Activated T-helper 2 cell treated with anti-CD3 and anti-CD28 coated beads, Interferon-gamma antibody, Interleukin-2, Interleukin-4, amounts not matched to agents 10 μg/mL and 5 μg/mL and 100 μg/mL, durations not matched to agents 14 hours and 24 hours and 36 hours (primary cell): ENCODE measurements around the gene IFT172. TPM values are rescaled to one million over a fixed set of nuclear protein-coding genes. Genes with fewer than 3 reads are reported as not detected.
"Not testable (repeated sequence)": the region's sequence is repeated elsewhere in the genome, so short reads cannot be mapped to it uniquely, and the experiment has no call there.

Experiments
- DNase-seq: peaks from one replicate; pipeline ENCODE4 v3.0.0; 2021; ENCODE audit warnings: low spot score
- H3K27ac Mint-ChIP-seq: one replicate; pipeline ENCODE4 v1.8.0; 2021; ENCODE audit warnings: mixed read lengths
- H3K27me3 Mint-ChIP-seq: one replicate; pipeline ENCODE4 v1.8.0; 2021; ENCODE audit warnings: low read depth, mixed read lengths
- H3K36me3 Mint-ChIP-seq: one replicate; pipeline ENCODE4 v1.8.0; 2021; ENCODE audit warnings: low read depth, mixed read lengths
- H3K4me1 Mint-ChIP-seq: one replicate; pipeline ENCODE4 v1.8.0; 2021; ENCODE audit warnings: low read depth, mixed read lengths
- H3K4me3 Mint-ChIP-seq: one replicate; pipeline ENCODE4 v1.8.0; 2021; ENCODE audit warnings: low read depth, mild to moderate bottlenecking, moderate library complexity, mixed read lengths
- H3K9me3 Mint-ChIP-seq: one replicate; pipeline ENCODE4 v1.8.0; 2021; ENCODE audit warnings: mixed read lengths
- intact Hi-C: fragments of 100-400 bp; cut with micrococcal nuclease; formaldehyde crosslinking; loops from one replicate; pipeline ENCODE4 v1.15.1; 2023
- total RNA-seq: library from RNA; stranded (reverse); gene quantifications from 2 replicates; pipeline ENCODE4 v1.2.3, GENCODE V29; 2022

IFT172 gene
- total RNA-seq, 1 donor from 2014 or later: 16.4 TPM

DNA sequence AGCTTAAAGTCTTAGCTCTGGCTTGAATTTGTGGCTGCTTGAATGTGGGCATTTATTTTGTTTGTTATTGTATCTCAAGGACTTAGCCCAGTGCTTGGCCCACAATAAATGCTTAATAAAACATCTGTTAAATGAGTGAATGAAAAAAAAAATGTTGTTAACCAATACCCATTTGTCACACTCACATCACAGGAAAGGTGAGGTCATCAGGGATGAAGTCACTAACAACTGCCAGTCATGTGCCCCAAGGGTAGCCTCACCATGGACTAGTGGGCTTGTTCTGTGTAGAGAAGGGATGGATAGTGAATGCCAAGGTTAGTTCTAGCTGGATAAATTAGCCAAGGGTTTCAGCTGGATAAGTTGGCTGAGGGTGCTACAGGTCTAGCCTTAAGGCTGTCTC, 58.1 kb downstream of the IFT172 start:
- H3K4me1 Mint-ChIP-seq: peaks cover 25% of the 10 kb centered on the region
- intact Hi-C loops: no loop called here
- H3K4me3 Mint-ChIP-seq: peak overlapping the region; percentile 73
- DNase-seq: no peak
- peaks cover 42% of the 10 kb centered on the region for H3K36me3 Mint-ChIP-seq
- no peaks in the 10 kb centered on the region for H3K27me3 Mint-ChIP-seq
- no peaks in the 10 kb centered on the region for H3K9me3 Mint-ChIP-seq
- H3K27ac Mint-ChIP-seq: peak overlapping the region; percentile 87

DNA sequence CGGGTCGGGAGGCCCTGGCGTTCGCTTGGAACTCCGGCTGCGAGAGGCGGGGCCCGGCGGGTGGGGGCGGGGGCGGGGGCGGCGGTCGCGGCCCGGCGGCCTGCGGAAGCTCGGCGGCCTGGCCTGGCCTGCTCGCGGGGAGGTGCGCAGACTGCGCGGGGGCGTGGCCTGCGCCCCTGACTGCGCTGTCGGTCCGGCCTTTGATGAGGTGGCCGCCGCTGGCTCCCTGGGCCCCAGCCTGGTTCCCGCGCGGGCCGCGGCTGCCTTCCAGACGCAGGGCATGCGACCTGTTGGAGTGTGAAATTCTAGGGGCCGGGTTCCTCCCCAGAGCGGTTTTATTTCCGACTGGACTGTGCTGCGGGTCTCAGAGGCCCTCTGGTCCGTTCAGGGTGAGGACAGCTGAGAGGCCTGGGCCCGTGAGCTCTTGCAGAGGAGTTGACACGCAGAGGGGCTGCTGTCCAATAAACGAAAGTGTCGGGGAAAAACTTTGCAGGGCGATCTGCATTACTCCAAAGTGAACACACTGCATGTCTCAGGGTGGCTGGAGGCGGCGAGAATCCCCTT, 60.5 kb downstream of the IFT172 start:
- peak overlapping the region; percentile 98 for H3K27ac Mint-ChIP-seq
- no peaks in the 10 kb centered on the region for H3K27me3 Mint-ChIP-seq
- H3K36me3 Mint-ChIP-seq: peaks cover 20% of the 10 kb centered on the region
- peaks cover 25% of the 10 kb centered on the region for H3K4me1 Mint-ChIP-seq
- intact Hi-C loops: loop anchor here (1.0 to 5.0 kb wide), 7 partner anchors 20 to 253 kb away; partner anchors contain the start of genes CCDC121, EIF2B4, GPN1 and GTF3C2
- H3K9me3 Mint-ChIP-seq: no peaks in the 10 kb centered on the region
- peak; percentile 76 for DNase-seq
- H3K4me3 Mint-ChIP-seq: peak overlapping the region; percentile 98

DNA sequence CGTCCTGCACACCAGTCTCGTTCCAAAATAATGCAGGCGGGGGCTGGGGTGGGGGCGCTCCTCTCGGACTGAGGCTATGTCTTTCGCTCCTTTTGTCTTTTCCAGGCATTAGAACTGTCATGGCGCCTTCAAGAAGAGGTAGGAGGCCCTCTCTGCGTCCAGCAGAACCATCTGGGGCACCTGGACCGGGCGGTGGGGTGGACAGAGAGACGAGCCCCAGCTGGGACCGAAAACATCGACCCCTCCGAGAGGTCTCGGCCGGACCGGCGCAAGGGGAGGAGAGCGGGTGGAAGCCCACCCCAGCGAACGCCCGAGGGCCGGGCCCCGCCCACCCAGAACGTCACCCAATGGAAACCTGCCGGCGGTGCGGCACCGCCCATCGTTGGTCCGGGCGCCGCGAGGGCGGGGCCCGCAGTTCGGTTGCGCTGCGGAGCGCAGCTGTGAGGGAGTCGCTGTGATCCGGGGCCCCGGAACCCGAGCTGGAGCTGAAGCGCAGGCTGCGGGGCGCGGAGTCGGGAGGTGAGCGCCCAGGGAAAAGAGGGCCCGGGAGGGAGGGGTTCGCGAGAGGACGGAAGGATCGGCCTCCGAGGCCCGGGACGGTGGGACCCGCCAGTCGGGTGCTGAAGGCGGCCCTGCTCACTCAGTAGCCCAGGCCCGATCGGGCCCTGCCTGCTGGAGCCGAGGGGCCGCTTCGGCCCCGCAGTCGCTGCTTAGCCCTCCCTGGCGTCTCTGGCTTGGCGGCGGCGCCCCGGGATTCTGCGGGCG, 61.1 kb downstream of the IFT172 start, which contains the start of gene NRBP1:
TSS of gene NRBP1 (plus strand) at position 419 of the 765 bp plus-strand sequence. CDS start 4,643 bp downstream, outside the sequence.
- intact Hi-C loops: loop anchor here (1.0 to 5.0 kb wide), 7 partner anchors 19 to 254 kb away; partner anchors contain the start of genes CCDC121, EIF2B4, GPN1 and GTF3C2
- peak; percentile 91 for DNase-seq
- peaks cover 13% of the 10 kb centered on the region for H3K36me3 Mint-ChIP-seq
- no peaks in the 10 kb centered on the region for H3K27me3 Mint-ChIP-seq
- peak within 1 kb of the TSS; percentile 98 for H3K27ac Mint-ChIP-seq
- H3K4me3 Mint-ChIP-seq: peak within 1 kb of the TSS; percentile 98
- H3K4me1 Mint-ChIP-seq: peaks cover 25% of the 10 kb centered on the region
- no peaks in the 10 kb centered on the region for H3K9me3 Mint-ChIP-seq

DNA sequence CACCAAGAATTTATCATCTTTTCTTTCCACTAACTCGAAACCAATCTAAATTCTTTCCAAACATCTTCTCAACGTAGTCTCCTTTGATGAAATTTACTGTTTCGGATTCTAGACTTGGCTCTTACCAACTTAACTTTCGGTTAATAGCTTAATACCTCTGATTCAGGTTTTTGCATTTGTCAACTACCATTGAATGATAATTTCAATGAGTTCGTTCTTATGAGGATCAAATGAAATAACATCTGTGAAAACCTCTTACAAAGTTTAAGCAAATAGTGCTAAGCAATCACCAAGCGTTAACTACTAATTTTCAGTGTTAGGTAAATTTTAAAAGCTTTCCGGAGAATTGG, 61.7 kb downstream of the IFT172 start:
- intact Hi-C loops: loop anchor here (1.0 to 5.0 kb wide), 7 partner anchors 19 to 254 kb away; partner anchors contain the start of genes CCDC121, EIF2B4, GPN1 and GTF3C2
- peaks cover 25% of the 10 kb centered on the region for H3K4me1 Mint-ChIP-seq

DNA sequence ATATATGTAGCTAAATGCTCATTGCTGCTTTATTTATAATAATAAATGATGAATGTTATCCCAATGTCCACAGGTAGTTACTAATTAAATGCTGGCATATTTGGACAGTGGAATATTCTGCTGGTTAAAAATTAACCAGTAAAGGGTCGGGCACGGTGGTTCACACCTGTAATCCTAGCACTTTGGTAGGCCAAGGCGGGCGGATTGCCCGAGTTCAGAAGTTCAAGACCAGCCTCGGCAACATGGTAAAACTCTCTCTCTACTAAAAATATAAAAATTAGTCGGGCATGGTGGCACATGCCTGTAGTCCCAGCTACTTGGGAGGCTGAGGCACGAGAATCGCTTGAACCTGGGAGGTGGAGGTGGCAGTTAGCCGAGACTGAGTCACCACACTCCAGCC, 64.5 kb downstream of the IFT172 start:
- not testable (repeated sequence) for H3K27ac Mint-ChIP-seq, H3K4me3 Mint-ChIP-seq, H3K36me3 Mint-ChIP-seq, H3K9me3 Mint-ChIP-seq, DNase-seq, H3K27me3 Mint-ChIP-seq
- intact Hi-C loops: loop anchor here (5.0 kb wide), 2 partner anchors 53 to 257 kb away; partner anchors contain the start of genes EIF2B4 and SNX17
- peaks cover 13% of the 10 kb centered on the region for H3K4me1 Mint-ChIP-seq

More for the DNA sequence above, 61.7 kb downstream of the IFT172 start:
- Mint-ChIP-seq H3K9me3 (no peaks in the 10 kb centered on the region), H3K36me3 (peaks cover 8% of the 10 kb centered on the region), H3K4me3 (peak overlapping the region; percentile 97), H3K27ac (peak overlapping the region; percentile 96), H3K27me3 (no peaks in the 10 kb centered on the region)
- DNase-seq: no peak

DNA sequence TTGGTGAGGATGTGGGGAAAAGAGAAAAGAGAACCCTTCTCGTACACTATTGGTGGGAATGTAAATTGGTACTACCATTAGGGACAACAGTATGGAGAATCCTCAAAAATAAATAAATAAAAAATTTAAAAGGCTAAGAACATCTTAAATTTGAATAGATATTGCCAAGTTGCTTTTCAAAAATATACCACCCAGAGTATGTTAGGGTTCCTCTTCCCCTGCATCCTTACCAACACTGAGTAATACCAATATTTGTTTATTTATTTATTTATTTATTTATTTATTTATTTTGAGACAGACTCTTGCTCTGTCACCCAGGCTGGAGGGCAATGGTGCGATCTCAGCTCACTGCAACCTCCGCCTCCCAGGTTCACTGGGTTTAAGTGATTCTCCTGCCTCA, 66.6 kb downstream of the IFT172 start:
- H3K27ac Mint-ChIP-seq: no peak overlapping the region

DNA sequence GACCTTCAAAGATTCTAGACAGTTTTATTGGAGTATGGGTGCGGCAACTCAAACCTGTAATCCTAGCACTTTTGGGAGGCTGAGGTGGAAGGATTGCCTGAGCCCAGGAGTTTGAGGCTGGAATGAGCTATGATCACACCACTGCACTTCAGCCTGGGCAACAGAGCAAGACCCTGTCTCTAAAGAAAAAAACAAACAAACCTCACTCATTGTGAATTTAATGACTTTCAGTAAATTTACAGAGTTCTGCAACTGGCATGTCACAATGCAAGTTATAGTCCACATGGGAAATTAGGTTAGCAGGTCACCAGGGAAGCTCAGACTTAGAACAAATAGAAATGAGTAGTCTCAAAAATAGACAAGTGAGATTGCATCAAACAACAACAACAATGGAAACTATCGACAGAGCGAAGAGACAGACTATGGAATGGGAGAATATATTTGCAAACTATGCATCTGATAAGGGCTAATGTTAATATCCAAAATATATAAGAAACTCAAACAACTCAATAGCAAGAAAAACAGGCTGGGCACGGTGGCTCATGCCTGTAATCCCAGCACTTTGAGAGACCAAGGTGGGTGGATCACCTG, 67.8 kb downstream of the IFT172 start:
- Mint-ChIP-seq H3K36me3 (no peaks in the 10 kb centered on the region), H3K27me3 (peaks cover 5% of the 10 kb centered on the region), H3K27ac (no peak overlapping the region), H3K4me1 (no peaks in the 10 kb centered on the region), H3K4me3 (no peak overlapping the region), H3K9me3 (no peaks in the 10 kb centered on the region)
- intact Hi-C loops: no loop called here
- no peak for DNase-seq

More for the DNA sequence above, 66.6 kb downstream of the IFT172 start:
- H3K27me3 Mint-ChIP-seq: peaks cover 5% of the 10 kb centered on the region
- intact Hi-C loops: no loop called here
- H3K9me3 Mint-ChIP-seq: no peaks in the 10 kb centered on the region
- no peak overlapping the region for H3K4me3 Mint-ChIP-seq
- no peak for DNase-seq
- H3K36me3 Mint-ChIP-seq: no peaks in the 10 kb centered on the region
- peaks cover 5% of the 10 kb centered on the region for H3K4me1 Mint-ChIP-seq

DNA sequence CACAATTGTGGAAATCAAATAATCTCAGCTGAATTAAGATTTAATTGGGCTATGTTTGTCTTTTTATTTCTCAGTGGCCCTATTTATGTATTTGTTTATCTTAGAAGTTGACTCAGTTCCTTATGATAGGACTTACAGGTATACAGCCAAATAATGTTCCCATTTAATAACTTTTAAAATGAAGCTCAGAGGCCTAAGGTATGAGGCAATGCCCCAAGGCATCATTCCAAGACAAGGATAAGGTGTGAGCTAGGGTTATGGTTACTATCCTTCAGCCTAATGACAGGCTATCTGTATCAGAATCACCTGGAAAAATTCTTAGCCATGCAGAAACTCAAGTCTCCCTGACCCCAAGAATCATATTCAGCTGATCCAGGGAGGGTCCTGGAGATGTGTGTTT, 68.5 kb downstream of the IFT172 start:
- Mint-ChIP-seq H3K27ac (no peak overlapping the region), H3K9me3 (no peaks in the 10 kb centered on the region), H3K4me3 (no peak overlapping the region), H3K27me3 (peaks cover 5% of the 10 kb centered on the region), H3K36me3 (no peaks in the 10 kb centered on the region), H3K4me1 (no peaks in the 10 kb centered on the region)
- DNase-seq: no peak
- intact Hi-C loops: no loop called here

DNA sequence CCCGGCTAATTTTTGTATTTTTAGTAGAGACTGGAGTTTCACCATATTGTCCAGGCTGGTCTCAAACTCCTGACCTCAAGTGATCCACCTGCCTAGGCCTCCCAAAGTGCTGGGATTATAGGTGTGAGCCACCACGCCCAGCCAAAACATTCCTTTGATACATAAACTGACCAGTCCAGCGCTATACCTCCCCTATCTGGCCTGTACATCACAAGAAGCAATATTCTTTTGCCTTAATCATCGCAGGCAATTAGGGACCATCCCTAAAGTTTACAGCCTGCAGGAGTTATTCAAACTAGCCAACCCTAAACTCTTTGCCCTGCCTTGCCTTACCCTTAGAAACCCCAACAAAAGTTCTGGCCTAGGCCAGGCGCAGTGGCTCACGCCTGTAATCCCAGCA, 73.4 kb downstream of the IFT172 start:
- Mint-ChIP-seq H3K36me3 (no peaks in the 10 kb centered on the region), H3K4me1 (no peaks in the 10 kb centered on the region), H3K9me3 (no peaks in the 10 kb centered on the region), H3K27ac (no peak overlapping the region), H3K4me3 (no peak overlapping the region), H3K27me3 (peaks cover 6% of the 10 kb centered on the region)
- DNase-seq: no peak
- intact Hi-C loops: no loop called here

DNA sequence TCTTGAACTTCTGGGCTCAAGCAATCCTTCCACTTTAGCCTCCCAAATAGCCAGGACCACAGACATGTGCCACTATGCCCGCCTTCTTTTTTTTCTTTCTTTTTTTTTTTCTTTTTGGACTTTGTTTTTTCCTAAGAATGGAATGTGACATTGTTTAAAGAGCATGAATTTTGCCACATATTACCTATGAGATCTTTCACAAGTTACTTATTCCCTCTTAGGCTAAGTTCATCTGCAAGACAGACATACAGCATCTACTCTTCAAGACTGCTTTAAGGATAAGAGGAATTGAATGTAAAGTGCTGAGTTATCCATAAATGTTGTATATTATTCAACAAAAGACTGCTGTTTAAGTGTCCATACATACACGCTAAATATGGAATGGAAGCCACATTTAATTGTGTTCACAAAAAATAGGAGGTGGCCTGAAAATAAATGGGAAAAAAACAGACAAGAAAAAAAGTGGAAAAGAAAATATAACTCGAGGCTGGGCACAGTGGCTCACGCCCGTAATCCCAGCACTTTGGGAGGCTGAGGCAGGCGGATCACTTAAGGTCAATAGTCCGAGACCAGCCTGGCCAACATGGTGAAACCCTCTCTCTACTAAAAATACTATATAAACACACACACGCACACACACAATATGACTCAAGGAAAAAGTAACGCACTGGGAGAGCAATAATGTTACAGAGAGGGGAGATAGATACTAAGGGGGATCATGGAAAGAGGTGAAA, 77.0 kb downstream of the IFT172 start:
- no peak overlapping the region for H3K4me3 Mint-ChIP-seq

DNA sequence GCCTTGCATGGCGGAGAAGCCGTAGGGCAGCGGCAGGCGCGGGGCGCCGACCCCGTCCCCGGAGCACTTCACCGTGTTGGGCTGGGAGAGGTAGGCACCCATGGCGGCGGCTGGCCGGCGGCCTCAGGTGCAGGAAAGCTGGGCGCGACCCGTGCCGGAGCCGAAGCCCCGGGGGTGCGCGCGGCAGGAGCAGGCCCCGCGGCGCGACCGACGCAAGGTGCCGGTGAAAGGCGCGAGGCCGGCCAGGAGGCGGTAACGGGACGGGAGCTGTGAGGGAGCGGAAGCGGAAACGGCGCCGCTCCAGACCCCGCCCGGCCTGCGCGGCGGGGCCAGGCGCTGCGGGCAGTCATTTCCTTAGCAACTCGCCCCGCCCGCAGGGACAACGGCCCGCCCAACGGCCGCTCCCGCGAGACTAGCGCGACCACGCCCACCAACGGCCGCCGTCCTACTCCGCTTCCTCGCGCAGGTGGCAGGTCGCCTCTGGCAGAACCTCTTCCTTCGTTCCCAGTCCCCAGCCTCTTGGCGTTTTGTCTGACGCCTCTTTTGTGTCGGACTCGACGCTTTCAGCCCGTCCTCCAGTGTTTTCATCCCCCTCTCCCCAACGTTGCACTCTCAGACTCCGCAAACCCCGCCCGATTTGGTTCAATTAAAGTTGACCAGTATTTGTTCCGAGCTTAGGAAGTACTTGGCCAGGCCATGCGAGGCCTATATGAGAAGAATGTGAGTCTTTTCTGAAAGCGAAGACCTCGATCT, 80.0 kb downstream of the IFT172 start, which contains the start of gene PPM1G:
TSS of gene PPM1G (minus strand) at position 271 of the 753 bp plus-strand sequence. CDS start at position 102, 169 bp downstream.
- intact Hi-C loops: loop anchor here (1.0 to 2.0 kb wide), 3 partner anchors 19 to 53 kb away; partner anchors contain the start of genes EIF2B4, GTF3C2, NRBP1 and SNX17
- Mint-ChIP-seq H3K9me3 (no peaks in the 10 kb centered on the region), H3K4me3 (peak within 1 kb of the TSS; percentile 89), H3K27ac (peak within 1 kb of the TSS; percentile 88), H3K27me3 (peaks cover 3% of the 10 kb centered on the region), H3K4me1 (peaks cover 20% of the 10 kb centered on the region), H3K36me3 (peaks cover 27% of the 10 kb centered on the region)
- peak; percentile 96 for DNase-seq

More for the DNA sequence above, 77.0 kb downstream of the IFT172 start:
- H3K36me3 Mint-ChIP-seq: peaks cover 6% of the 10 kb centered on the region
- H3K9me3 Mint-ChIP-seq: no peaks in the 10 kb centered on the region
- intact Hi-C loops: no loop called here
- DNase-seq: no peak
- peaks cover 13% of the 10 kb centered on the region for H3K4me1 Mint-ChIP-seq
- peaks cover 5% of the 10 kb centered on the region for H3K27me3 Mint-ChIP-seq
- H3K27ac Mint-ChIP-seq: no peak overlapping the region
